Stimulated activated CD8-positive, alpha-beta memory T cell treated with anti-CD3 and anti-CD28 coated beads, Interleukin-15, amount 100 ng/mL, for 1 hour (primary cell): Measurements from ENCODE around the gene USF3.

ENCODE experiments used
- DNase-seq: peaks from one replicate; pipeline ENCODE4 v3.0.0-alpha.2; 2020; ENCODE audit warnings: low read depth

USF3 gene

GRCh38 chr3:113606539-113607218 lies 89.8 kb downstream of the USF3 start:
- no peak for DNase-seq

GRCh38 chr3:113602836-113603235 lies 93.6 kb downstream of the USF3 start:
- no peak for DNase-seq

DNA sequence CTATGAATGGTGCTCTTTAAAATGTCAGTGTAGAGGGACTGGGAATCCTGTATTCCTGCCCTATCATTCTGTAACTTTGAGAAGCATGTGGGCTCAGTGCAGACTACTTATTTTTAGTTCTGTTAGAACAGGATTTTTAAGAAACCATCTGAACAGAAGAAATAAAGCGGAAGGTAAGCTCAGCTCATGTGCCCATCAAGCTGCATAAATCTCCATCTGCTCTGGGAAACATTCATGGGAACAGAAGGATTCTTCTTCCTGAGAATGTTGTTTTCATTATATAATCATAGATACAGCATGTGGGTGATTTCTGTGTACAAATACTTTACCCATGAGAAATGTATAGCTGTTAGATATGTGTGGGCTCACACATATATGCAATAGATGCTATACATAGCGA lies 94.2 kb downstream of the USF3 start:
- no peak for DNase-seq

DNA sequence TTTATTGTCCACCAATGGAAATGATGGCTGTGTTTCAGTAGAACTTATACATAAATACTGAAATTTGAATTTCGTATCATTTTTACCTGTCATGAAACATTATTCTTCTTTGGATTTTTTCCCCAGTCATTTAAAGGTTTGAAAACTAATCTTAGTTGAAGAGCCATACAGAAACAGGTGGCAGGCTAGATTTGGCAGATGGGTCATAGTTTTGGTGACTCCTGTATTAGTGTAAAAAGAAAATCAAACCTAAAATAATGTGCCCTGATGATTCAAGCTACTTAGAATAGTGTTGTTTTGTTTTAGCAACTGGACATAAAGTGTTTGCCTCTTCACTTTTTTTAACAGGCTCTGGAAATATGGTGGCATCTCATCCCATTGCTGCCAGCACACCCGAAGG lies 95.2 kb downstream of the USF3 start:
- no peak for DNase-seq

DNA sequence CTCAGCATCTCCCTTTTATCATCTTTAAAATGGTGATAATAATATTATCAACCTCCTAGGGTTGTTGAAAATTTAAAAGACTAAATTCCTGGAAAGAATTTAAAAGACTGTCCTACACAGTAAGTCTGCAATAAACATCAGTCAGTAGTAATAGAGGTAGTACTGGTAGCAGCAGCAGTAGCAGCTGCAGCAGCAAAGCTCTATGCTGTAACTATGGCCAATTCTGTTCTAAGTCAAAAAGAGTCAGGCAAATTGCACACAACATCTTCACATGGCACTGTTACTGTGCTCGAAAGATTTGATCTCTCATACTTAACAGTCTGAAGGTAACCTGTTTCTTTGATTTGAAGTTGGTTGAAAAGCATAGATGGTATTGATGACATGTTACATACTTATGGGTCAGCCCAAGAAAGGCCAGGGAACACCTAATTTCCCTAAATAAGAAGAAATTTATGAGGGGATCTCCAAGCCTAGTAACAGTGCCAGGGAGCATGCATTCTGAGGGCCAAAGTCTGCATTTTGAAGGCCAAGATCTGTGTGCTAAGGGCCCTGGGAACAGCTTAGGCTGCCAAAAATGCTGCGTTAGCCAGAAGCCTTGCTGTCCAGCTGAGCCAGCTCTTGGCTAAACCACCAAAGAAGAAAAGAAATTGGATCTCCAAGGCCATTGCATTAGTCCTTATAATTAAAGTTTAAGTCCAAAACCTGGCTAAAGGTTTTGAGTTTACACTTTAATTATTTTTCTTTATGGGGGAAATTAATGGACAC lies 95.8 kb downstream of the USF3 start:
- DNase-seq: no peak
